SK-N-MC (cell line): Measurements from ENCODE around the gene TPP1.

Experiments used
- DNase-seq: peaks from one replicate; pipeline ENCODE4 v3.0.0-alpha.2; 2011; ENCODE audit warnings: low read depth, low spot score
- H3K27ac ChIP-seq: fragments of 200-600 bp; sonication (generic); 2 replicates; pipeline ENCODE4 v1.5.1; 2016; ENCODE audit warnings: mixed run types
- H3K36me3 ChIP-seq: fragments of 200-600 bp; sonication (generic); 2 replicates; pipeline ENCODE4 v1.6.1; 2017; ENCODE audit warnings: antibody characterized with exemption, low read length, mixed read lengths; ENCODE audit not compliant: insufficient read depth
- H3K4me3 ChIP-seq: fragments of 200-600 bp; sonication (generic); 2 replicates; pipeline ENCODE4 v1.5.1; 2016
- H3K9ac ChIP-seq: fragments of 200-600 bp; sonication (generic); 2 replicates; pipeline ENCODE4 v1.8.0; 2017; ENCODE audit warnings: mixed run types, mixed read lengths; ENCODE audit not compliant: insufficient read length
- H3K9me3 ChIP-seq: fragments of 200-600 bp; sonication (generic); 2 replicates; pipeline ENCODE4 v1.6.1; 2017; ENCODE audit warnings: low read depth, mild to moderate bottlenecking, antibody characterized with exemption, low read length, moderate library complexity, mixed read lengths
- EZH2 ChIP-seq: fragments of 200-600 bp; sonication (generic); IDR thresholded peaks from one replicate; pipeline ENCODE4 v1.6.1; 2017; ENCODE audit warnings: antibody characterized with exemption
- FOXP2 ChIP-seq: optimal IDR thresholded peaks from 2 replicates; pipeline ENCODE3; 2011; ENCODE audit warnings: mild to moderate bottlenecking, moderate library complexity; ENCODE audit not compliant: insufficient read depth; ENCODE audit errors: extremely low read length, control extremely low read depth
- POLR2AphosphoS5 ChIP-seq: IDR thresholded peaks from 2 replicates; pipeline ENCODE4 v1.6.1; 2012; ENCODE audit warnings: mild to moderate bottlenecking, low read depth, low read length, borderline replicate concordance

TPP1 gene

GRCh38 chr11:6650980-6651379 lies 31.8 kb upstream of the TPP1 start:
- H3K9me3 ChIP-seq, result no peaks in the 10 kb centered on the region
- H3K27ac ChIP-seq, result no peak overlapping the region
- H3K36me3 ChIP-seq, result peaks cover 10% of the 10 kb centered on the region
- no peak for DNase-seq
- H3K9ac ChIP-seq, result no peak overlapping the region
- no peak overlapping the region for H3K4me3 ChIP-seq
- TF ChIP-seq EZH2 (no peak), FOXP2 (no peak), POLR2AphosphoS5 (no peak)

DNA sequence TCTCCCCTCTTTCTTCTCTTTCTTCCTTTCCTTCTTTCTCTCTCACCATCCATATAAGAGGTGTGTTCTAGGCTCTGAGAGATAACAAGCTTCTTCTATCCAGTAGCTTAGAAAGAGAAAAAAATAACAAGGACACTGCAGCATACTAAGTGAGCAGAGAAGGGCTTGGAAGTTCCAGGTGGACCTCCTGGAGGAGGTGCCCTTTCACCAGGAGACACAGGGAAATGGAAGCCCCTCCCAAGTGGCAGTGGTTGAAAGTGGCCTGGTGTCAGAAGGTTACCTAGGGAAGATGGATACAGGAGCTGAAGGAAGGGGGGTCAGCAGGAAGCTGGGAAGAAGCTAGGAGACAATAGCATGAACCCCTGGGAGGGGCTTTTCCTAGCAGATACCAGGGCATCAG lies 30.9 kb upstream of the TPP1 start:
- TF ChIP-seq EZH2 (no peak), FOXP2 (no peak), POLR2AphosphoS5 (no peak)
- peaks cover 13% of the 10 kb centered on the region for H3K36me3 ChIP-seq
- H3K9me3 ChIP-seq, result no peaks in the 10 kb centered on the region
- H3K27ac ChIP-seq, result no peak overlapping the region
- H3K4me3 ChIP-seq, result no peak overlapping the region
- no peak for DNase-seq
- no peak overlapping the region for H3K9ac ChIP-seq

DNA sequence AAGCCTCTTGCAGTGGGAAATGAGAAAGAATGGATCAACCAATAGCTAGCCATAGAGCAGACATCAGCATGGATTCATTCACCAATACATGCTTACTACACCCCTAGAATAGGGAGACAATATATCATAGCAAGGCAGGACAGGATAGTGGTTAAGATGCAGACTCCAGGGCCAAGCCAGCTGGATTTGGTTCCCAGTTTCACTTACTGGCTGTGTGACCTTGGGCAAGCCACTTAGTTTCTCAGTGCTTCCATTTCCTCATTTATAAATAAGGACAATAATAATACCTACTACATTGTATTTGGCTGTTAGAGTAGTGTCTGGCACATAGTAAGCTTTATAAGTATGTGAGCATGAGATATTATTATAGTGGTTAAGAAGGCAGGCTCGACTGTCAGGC lies 29.3 kb upstream of the TPP1 start:
- no peak for DNase-seq
- Histone ChIP-seq H3K4me3 (no peak overlapping the region), H3K36me3 (peaks cover 22% of the 10 kb centered on the region), H3K27ac (peak overlapping the region; percentile 96), H3K9ac (no peak overlapping the region), H3K9me3 (no peaks in the 10 kb centered on the region)
- TF ChIP-seq POLR2AphosphoS5 (no peak), EZH2 (no peak), FOXP2 (no peak)

DNA sequence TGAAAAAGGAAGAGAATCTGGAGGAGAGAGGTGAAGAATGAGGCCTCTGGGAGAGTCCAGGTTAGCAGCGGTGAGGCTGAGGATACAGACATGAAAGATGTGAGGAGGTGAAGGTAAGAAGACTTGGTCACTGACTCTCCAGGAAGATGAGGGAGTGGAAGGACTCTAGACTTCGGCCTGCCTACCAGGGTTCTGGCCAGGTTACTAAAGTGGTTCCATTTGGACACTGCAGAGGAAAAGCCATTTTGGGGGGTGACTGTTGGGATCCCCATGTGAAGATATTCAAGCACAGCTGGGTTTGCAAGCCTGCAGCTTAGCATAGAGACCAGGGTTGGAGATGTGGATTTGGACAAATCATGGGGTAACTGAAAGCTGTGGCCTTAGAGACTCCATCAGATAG lies 28.6 kb upstream of the TPP1 start:
- Histone ChIP-seq H3K4me3 (peak overlapping the region; percentile 76), H3K9ac (no peak overlapping the region), H3K9me3 (no peaks in the 10 kb centered on the region), H3K36me3 (peaks cover 22% of the 10 kb centered on the region), H3K27ac (peak overlapping the region; percentile 96)
- no peak for DNase-seq
- TF ChIP-seq POLR2AphosphoS5 (no peak), FOXP2 (no peak), EZH2 (no peak)

- Histone ChIP-seq H3K27ac (peak overlapping the region; percentile 96), H3K36me3 (peaks cover 26% of the 10 kb centered on the region), H3K4me3 (peak overlapping the region; percentile 76), H3K9ac (peak overlapping the region; percentile 48), H3K9me3 (no peaks in the 10 kb centered on the region)
- peak; percentile 44 for DNase-seq
- no peak for TF ChIP-seq FOXP2
- no peak; the same call in 1 of the 2 replicates for TF ChIP-seq POLR2AphosphoS5
- TF ChIP-seq EZH2, result no peak
Measured at GRCh38 chr11:6646918-6647679, 27.9 kb upstream of the TPP1 start.

DNA sequence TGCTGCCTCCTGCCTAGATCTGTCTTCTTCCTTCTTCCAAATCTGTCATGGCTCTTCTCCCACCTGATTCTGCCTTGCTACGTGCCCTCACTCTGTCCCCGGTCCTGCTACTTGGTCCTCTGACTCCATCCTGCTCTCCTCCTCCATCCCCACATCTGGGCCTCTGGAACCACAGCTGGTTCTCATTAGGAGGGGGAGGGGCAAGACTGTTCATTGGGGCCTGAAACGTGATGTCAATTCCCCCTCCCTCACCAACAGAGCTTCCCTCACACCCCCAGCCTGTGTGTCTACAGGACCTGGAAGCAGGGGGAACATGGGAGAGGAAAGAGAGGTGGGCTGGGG lies 27.3 kb upstream of the TPP1 start:
- peak; percentile 44 for TF ChIP-seq POLR2AphosphoS5
- TF ChIP-seq EZH2, result no peak
- TF ChIP-seq FOXP2, result peak; percentile 28
- H3K27ac ChIP-seq, result peak overlapping the region; percentile 96
- no peak overlapping the region for H3K9ac ChIP-seq

GRCh38 chr11:6646071-6646470 lies 26.8 kb upstream of the TPP1 start:
- Histone ChIP-seq H3K36me3 (peaks cover 28% of the 10 kb centered on the region), H3K27ac (peak overlapping the region; percentile 96), H3K4me3 (peak overlapping the region; percentile 76), H3K9ac (no peak overlapping the region), H3K9me3 (no peaks in the 10 kb centered on the region)
- no peak for TF ChIP-seq POLR2AphosphoS5
- TF ChIP-seq EZH2, result no peak
- no peak for TF ChIP-seq FOXP2
- no peak for DNase-seq

More for the DNA sequence above, 27.3 kb upstream of the TPP1 start:
- Histone ChIP-seq H3K4me3 (peak overlapping the region; percentile 76), H3K36me3 (peaks cover 24% of the 10 kb centered on the region), H3K9me3 (no peaks in the 10 kb centered on the region)
- peak; percentile 67 for DNase-seq

- H3K4me3 ChIP-seq, result peak overlapping the region; percentile 16; the same call in 1 of the 2 replicates
- H3K9ac ChIP-seq, result no peak overlapping the region
- H3K36me3 ChIP-seq, result peaks cover 51% of the 10 kb centered on the region
- TF ChIP-seq POLR2AphosphoS5 (no peak), FOXP2 (no peak), EZH2 (no peak)
- peak overlapping the region; percentile 54 for H3K27ac ChIP-seq
- no peak for DNase-seq
- H3K9me3 ChIP-seq, result no peaks in the 10 kb centered on the region
Measured at GRCh38 chr11:6642957-6643356, 23.7 kb upstream of the TPP1 start.
